ENCODE data around the gene ZEB2.

The ZEB2 gene

DNA sequence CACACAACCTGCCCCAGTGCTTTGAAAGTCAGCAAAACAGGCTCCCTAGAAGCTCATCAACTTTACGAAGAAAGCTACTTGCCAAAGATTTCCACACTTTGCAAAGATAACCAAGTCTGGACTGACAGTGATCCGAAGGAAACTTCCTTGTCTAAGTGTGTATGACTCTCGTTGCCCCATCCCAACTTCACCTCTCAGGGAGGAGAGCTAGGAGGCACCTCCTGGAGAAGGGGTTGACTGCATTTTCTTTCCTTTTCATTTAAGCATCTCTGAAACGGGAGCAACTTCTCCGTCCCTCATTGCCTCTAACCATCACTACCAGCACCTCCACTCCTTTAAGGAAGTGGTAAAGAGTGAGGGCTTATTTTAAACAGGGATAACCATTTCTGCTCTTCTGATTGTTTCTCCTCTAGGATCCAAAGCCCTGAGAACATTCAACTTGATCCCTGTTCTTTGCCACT, 7.0 kb downstream of the ZEB2 start:
- no peak for DNase-seq (ENCODE audit: low spot score)

DNA sequence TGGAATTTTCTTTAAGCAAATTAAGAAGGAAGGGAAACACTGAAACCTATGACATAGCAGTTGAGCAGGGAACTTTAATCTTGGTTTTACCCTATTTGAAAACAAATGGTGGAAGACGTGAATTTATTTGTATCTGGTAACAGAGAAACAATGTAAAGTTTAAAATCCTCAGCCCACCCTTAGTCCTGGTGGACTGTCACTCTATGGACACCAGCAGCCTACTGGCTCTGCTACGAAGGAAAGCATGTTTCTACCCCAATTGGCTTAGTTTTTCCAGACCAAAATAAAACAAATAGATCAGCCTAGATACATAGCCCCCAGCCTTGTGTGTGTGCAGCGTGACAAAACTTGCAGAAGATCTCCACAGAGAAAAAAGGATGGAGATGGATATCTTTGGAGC, 7.4 kb downstream of the ZEB2 start:
- no peak for DNase-seq (ENCODE audit: low spot score)

DNA sequence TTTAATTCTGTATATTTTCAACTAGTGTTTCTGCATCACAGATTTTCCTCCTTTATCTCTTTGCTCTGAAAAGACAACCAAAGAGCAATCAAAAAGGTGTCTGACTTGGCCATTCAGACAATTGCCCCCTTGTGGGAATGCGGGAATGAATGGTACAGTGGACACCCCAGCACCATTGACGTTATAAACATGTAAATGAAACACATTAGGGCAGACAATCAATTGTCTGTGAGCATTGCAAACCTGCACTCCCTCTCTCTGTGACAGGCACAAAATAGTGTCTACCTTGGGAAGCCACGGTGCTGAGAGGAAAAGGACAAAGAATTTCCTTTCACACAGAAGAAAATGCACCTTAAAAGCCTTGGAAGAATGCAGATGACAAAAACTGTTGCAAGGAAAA, 8.0 kb downstream of the ZEB2 start:
- DNase-seq (ENCODE audit: low spot score), result no peak

DNA sequence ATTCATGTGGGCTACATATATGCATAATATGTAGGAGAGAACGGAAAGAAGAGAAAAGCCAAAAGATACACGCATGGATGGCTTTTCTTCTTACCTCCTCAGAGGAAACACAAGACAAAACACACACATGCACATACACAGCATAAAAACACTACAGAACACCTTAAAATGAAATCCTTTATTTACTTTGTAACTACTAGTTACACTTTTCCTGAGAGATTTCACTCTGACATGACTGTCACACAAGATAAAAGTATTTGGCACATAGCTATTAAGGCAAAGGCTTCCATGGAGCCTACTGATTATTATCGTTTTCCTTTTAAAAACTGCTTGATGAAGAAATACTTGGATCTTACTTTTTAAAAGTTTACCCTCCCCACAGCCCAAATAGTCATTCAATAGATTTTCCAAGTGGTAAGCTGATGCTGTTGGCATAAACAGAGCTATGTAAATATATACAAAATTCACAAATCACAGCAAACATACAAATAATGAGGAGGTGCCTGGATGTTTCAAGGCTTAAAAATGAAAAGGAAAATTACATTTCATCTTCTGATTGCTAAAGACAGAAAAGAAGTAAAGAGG, 8.6 kb downstream of the ZEB2 start:
- no peak for DNase-seq (ENCODE audit: low spot score)

DNA sequence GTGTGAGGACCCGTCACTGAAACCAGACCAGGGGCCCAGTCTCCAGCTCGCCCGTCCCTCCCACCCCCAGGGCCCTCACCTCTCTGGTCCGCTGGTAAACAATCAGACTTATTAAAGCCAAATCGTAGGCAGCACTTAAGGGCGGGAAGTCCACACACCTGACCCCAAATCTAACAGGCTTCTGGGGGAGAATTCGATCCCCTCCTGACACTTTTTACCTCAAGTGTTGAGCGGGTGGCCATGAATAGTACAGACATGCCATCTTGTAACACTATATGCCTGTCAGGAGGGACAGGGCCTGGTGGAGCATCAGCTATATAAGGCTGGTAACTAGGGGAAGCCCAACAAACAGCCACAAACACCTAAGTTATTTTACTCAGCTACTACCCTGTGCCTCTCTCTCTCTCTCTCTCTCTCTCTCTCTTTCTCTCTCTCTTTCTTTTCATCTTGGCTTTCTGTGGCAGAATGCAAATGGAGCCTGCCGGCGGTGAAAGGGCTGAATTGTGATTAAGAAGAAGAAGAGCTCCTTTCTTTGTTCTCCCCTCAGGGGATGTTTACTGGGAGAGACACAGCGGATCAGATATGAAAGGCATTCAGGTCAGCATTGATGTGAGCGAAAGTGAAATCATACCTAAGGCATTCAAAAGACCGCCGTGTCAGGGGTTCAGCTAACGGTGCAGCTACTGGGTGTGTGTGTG, 9.5 kb downstream of the ZEB2 start:
- no peak for DNase-seq (ENCODE audit: low spot score)

DNA sequence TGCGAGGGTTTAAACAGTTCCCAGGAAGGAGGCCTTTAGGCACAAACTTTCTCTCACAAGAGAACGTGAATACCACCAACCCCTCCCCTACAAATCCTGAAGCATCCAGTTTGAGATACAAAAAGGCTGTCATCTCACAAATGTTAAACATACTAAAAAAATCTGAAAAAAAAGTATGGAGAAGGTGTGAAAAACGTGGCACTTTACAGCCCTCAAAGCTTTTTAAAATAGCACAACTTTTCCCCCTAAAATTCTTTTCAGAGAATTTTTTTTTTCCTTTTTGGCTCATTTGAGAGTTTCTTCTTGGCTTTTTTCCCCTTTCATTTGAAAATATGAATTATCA, 10.1 kb downstream of the ZEB2 start:
- DNase-seq (ENCODE audit: low spot score), result no peak

DNA sequence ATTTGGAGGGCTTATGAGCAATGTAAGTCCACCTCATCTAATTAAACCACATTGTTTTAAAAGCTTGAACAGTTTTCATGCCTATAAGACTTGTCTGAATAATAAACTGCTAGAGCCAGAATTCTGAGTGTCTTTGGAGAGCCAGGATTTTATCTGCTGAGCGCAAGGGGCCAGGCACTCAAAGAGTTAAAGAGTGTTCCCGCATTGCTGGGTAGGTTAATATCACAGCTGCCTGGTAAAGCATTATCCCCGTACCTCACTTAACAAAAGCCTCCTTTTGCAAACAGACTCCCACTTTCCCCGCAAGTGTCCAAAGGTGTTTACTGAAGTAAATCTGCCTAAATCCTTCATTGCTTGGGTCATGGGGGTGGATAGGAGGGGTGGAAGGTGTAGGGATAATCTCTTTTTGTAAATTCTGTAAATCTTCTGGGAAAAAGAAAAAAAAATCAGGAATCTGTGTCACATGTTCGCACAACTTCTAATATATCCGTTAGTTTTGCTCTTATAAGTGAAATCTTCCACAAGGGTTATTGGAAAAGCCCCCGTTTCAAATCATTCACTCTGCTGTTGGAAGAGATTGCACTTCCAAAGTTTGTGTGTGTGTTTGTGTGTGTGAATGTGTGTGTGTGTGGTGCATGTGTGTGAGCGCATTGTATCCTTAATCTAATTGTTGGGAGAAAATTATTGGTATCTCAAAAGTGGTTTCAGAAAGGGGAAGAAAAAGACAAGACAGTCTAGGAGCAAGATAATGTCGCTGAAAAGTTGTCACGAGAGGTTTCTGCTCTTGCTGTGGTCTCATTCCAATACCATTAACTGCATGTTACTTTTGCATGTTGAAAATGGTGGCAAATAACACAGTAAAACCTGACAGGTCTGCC, 10.7 kb downstream of the ZEB2 start:
- DNase-seq (ENCODE audit: low spot score), result no peak

DNA sequence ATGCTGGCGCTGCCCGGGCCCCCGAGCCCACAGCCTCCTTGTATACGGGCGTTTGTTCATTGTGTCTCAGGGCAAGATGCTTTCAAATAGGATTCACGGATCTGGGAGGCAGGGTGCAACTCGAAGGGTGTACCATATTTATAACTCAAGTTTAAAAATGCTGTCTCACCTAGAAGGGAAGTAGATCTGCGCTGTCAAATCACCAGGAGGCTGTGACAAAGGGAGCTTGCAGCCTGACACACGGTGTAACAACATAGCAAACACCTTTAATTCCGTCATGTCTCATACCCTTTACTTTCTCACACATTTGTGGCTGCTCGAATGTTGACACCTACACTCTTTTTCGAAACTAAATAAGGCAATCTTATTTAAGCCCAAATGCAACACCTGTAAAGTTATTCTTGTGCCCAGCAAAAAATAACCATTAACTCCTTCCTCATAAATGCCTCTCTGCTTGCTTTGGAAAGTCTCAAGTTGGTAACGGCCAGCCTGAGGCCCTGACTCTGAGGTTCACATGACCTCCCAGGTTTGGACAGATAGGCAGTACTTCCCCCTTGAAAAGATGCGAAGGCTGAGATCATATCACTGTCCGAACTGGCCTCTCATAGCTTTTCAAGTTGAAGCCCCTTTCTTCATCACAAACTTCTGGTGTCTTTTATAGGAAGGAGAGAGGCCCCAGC, 11.6 kb downstream of the ZEB2 start:
- DNase-seq (ENCODE audit: low spot score), result no peak

DNA sequence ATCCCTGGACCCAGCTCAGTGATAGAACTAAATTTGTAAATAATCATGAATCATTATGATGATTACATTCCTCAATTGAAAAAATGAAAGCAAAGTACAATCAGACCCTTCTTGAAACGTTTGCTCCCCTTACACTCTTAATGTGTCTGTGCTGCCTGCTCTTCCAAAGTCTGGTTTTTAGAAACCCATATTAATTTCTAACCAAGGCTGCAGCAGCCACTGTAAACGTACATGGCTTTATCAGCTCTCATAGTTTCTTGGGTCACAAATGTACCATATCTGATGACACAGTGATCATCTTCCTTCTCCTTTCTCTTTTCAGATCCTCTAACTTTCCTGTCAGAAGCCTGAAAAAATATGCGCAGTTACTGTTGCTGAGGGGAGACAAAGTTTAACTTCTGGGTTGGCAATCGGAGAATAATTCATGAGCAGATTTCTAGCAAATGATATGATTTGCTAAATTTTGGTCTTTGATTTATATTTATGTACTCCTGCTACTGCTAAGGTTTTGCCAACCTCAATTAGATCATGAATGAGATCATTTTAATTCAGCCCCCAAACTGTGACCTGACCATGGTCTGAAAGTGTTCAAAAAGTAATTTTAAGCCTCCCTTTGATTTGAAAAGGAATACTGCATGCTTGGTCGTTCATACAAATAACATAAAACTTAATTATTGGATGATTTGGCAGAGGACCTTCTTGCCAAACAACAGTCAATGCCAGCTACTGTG, 12.3 kb downstream of the ZEB2 start:
- no peak for DNase-seq (ENCODE audit: low spot score)

DNA sequence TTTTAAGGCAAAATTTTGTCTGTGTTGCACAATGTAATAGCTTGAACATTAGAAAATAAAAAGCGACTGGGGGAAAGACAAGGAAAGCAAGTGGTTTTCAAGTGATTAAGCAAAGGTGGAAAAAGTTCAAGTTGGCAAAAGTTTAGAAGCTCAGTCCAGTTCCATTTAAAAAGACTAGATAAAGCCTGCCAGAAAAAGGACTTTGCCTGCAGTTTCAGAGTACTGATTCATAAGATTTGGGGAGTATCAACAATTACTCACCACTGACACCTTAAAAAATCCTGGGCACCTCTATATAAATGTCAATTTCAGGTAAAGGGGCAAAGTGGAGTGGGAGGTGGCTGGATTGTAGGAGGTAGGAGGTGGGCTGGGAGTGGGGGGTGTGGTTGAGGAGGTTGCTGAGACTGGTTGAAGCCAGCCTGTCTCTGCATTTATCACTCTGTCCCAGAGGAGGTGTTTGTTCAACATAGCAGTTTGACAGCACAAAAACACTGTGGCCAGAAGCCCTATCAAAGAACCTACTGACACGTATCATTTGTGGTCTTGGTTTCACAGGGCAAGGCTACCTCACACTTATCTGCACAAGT, 14.6 kb downstream of the ZEB2 start:
- no peak for DNase-seq (ENCODE audit: low spot score)

DNA sequence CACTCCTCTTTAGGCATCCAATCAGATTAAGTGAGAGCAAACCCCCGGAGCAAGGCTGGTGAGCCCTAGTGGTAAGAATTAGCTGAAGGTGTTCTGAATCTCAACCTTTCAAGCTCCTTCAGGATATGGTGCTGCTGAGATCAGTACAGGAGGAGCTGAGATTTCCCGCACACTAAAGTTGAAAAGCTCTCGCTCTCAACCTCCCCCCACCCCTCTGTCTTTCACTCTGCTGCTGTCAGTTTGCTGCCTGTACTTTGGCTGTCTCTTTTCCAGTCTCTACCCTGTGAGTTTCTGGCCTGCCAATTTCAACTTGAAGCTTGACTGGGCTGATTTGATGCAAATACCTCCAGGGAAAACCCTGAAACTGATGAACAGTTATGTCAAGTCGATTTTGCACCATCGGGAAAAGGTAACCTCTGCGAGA, 15.7 kb downstream of the ZEB2 start:
- DNase-seq (ENCODE audit: low spot score), result no peak

DNA sequence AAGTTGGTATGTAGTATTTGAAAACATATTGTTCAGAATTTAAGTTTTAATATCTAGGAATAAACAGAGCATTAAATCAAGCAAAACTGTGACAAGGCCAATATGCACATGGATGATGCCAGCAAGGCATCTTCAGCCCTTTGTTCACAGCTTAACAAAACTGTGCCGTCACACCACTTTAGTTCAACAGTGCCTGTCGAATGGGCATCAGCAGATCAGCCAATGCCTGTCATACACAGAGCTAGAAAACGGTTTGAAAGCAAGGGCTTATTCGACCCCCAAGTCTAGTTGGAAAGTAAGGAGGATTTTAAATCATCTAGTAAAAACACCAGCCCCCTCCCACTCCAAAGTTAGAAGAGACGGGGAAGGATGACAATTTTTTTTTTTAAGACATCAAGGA, 16.7 kb downstream of the ZEB2 start:
- DNase-seq (ENCODE audit: low spot score), result no peak

DNA sequence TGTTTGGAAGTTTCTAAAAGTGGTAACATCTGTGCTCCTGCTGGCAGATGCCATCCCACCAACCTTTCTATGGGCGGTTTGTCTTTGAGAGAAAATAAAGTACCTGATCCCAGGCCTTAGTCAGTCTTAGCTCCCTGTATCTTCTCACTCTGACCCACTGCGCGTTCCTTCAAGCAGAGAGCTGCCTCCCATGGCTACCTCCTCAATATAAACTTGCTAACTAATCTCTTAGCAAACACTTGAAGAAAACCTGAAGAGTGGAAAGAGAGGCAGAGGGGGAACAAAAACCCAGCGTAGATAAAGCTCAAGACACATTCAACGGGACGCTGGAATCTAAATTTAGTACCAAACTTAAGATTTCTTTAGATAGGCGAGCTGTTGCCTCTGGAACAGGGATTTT, 17.6 kb downstream of the ZEB2 start:
- DNase-seq (ENCODE audit: low spot score), result no peak

DNA sequence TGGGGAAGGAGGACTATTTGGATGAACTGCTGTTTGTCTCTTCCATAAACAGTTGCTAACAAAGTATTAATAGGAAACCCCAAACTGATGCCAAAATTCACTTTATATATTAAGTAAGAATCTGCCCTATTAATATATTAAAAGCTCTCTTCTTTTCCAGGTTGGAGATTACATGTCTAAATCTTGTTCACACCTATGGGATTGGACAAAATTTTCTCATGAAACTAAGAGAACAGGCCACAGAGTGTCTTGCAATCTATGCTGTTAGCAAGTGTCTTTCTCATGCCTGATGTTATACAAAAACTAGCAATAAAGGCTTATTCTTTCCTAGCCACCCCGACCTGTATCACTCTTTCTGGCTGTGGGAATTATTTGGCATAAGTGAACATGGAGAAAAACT, 18.3 kb downstream of the ZEB2 start:
- no peak for DNase-seq (ENCODE audit: low spot score)

DNA sequence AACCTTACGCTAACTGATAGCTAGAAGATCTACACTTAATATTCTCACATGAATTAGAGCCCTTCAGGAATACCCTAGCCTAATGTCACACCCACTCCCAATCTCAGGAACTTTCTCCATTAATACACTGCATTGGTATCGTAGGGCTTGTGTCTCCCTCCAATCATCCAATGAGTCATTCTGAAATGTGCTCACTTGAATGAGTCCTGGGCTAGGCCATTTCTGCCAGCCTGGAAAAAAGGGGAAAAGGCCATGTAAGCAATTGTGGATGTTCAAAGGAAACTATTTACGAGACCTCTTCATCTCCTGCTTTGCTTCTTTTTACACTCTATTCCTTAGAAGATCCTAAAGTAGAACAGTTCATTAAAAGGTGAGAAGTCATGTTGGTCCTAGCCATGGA, 18.8 kb downstream of the ZEB2 start:
- DNase-seq (ENCODE audit: low spot score), result no peak

DNA sequence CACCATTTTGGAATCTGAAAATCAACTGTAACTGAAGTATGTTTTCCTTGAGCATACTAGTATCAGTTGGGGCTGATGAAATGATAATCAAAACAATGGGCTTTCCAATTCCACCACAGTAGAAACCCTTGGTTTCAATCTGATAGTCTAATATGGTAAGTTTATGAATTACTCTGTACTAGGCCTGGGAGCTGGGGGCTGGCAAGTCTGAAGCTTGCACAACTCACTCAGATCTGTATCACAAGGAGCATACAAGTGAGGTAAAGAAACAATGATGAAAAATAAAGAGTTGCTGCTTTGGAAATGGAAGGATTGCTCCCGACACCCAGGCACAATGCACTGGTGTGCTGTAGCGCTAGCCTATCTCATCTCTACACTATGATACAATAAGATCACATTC, 19.4 kb downstream of the ZEB2 start:
- no peak for DNase-seq (ENCODE audit: low spot score)

DNA sequence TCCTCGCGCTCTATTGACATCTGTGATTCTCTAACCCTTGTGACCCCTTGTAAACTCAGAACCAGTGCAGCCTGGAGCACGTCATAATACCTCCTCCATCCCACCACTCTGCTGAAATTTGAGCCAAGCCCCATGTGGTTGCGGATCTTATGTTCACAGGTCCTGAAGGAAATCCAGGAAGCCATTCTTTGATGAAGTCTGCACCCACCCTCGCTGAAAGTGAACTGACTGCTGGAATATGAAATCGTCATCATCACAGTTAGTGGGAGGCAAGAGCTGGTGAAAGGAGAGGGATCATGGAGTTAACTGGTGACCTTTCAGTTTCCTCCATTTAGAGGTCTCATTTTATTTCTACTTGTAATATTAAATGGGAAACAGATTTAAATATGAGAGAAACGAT, 21.6 kb downstream of the ZEB2 start:
- no peak for DNase-seq (ENCODE audit: low spot score)

DNA sequence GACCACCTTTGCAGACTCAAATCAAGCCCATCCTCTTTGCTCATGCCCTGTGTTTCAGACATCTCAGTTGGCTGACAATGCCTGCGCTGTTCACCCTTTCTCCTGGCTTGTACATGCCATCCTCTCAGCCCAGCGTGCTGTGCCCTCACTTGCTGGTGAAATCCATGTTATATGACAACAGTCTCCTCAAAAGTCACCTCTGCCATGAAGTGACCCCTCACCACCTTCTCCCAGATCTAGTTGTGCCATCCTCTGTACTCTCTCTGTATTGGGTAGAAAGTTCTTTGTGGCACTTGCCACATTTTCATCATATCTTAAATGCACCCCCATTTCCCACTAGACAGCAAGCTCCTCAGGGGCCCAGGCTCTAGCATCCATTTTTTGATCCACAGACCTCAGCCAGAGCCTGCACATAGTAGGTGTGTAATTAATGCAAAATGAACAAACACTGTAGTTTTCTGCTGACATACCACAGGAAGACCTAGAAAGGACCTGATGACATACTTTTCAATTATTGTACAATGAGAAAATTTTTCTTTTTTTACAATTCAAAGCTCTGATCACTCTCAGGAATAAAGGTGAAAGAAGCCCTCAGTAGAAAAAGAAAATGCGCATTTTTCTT, 22.8 kb downstream of the ZEB2 start:
- no peak for DNase-seq (ENCODE audit: low spot score)

DNA sequence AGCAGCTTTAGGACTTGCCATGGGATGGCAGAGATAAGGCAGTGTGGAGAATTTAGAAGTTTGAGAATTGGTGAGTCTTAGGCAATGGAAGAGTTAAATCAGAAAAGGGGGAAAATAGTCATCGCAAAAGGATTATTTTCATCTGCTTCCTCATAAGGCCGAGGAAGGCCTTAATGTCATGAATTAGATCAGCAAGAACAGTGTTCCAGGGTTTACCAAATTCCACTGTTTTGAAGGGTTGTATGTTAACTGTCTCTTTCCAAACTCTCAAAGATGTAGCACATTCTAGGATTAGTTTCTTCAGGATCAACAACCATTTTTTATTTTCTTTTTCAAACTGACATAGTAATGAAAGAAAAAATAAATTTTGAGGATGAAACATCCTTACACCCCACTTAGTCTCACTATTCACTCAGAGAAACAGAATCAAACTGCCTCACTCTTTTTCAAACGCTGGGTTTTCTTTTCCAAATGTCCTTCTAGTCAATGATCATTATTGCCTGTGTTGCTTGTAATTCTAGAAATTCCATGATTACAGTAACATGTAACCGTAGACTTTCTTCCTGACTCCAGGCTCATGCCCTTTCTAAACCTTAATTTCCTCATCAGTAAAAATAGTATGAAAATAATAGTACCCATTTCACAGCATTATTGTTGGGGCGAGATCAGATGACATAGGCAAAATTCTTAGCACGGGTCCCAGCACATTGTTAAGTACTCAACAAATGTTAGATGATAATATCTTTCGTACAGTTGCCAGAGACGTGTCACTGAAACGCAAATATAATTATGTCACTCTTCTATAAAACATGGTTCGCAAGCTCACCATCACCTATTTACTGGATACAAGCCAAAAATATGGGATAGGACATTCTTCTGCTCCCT, 23.6 kb downstream of the ZEB2 start:
- DNase-seq (ENCODE audit: low spot score), result no peak

Data from SW480 (cell line).